ENCODE data around the gene CSPG4. TPM values are rescaled to one million over a fixed set of nuclear protein-coding genes. Genes with fewer than 3 reads are reported as not detected.

Gene CSPG4
- total and polyA plus RNA-seq, 2 donors (not counting 3 experiments of a cell fraction or from before 2014, with no cell fraction given) = not detected

GRCh38 chr15:75650908-75651809 is 61.5 kb downstream of the CSPG4 start:
- ChIA-PET POLR2A (no interaction called here), CTCF (interaction anchor here (0.7 to 1.5 kb wide), 8 partner anchors 10 to 87 kb away, joined by 3 to 6 read pairs (median 4); no protein-coding TSS in a partner anchor)
- no peaks in the 10 kb centered on the region for H3K9me3 ChIP-seq (replicated peaks; ENCODE audit: control insufficient read depth, insufficient read depth, low read length)
- H3K9me1 ChIP-seq (replicated peaks; ENCODE audit: control insufficient read depth, extremely low read depth, insufficient read depth, low read length) = no peaks in the 10 kb centered on the region
- no peak overlapping the region for H2AFZ ChIP-seq (ENCODE audit: low read depth, low read length)
- TF ChIP-seq MAX (IDR thresholded peaks at IDR 0.05; ENCODE audit: insufficient read depth, insufficient read length) = no peak
- peak; percentile 71 for TF ChIP-seq FOS (IDR thresholded peaks at IDR 0.05; ENCODE audit: borderline replicate concordance, insufficient read depth, low read length)
- TF ChIP-seq JUN (IDR thresholded peaks at IDR 0.05; ENCODE audit: borderline replicate concordance, insufficient read depth, insufficient read length, low read depth) = peak; percentile 40
- DNase-seq (ENCODE audit: low read depth, low spot score) = peak; percentile 63
- peaks cover 3% of the 10 kb centered on the region for H3K79me2 ChIP-seq (ENCODE audit: control insufficient read depth, insufficient read depth, low read length)
- no peaks in the 10 kb centered on the region for H4K20me1 ChIP-seq (replicated peaks; ENCODE audit: control insufficient read depth, extremely low read depth, insufficient read depth, low read length)
- no peak overlapping the region for H3K9ac ChIP-seq (replicated peaks; ENCODE audit: extremely low read depth, insufficient read depth, low read length)
- H3K4me1 ChIP-seq (ENCODE audit: control insufficient read depth, extremely low read depth, insufficient read depth, low read length) = peaks cover 29% of the 10 kb centered on the region
- dilution Hi-C loops (cut with MboI; ENCODE audit: extremely low pct_ligation_motif_present, low sequenced_read_pairs) (no loop called here), intact Hi-C loops (cut with micrococcal nuclease) (no loop called here)
- H3K27me3 ChIP-seq (ENCODE audit: control insufficient read depth in 2 of 2, insufficient read depth in 2 of 2, low read length in 2 of 2) = no peaks in the 10 kb centered on the region
- peaks cover 0 to 2% of the 10 kb centered on the region in 2 experiments for H3K36me3 ChIP-seq (ENCODE audit: control insufficient read depth in 2 of 2, extremely low read depth in 1 of 2, insufficient read depth in 2 of 2, low read length in 2 of 2)
- BruUV-seq (replicated peaks) = no TSS peak
- no peak overlapping the region for H3K4me2 ChIP-seq (ENCODE audit: insufficient read depth, low read length)
- H3K27ac ChIP-seq (ENCODE audit: insufficient read depth, low read depth, low read length) = no peak overlapping the region
- FAIRE-seq = peak; percentile 76
- no peak overlapping the region for H3K4me3 ChIP-seq (replicated peaks in 1 of 3; ENCODE audit: insufficient read depth in 1 of 3, low read depth in 1 of 3, low read length in 3 of 3)

- FAIRE-seq = no peak
- TF ChIP-seq EZH2 (IDR thresholded peaks at IDR 0.05; ENCODE audit: borderline replicate concordance, low read depth, low read length, severe bottlenecking) (no peak), JUN (IDR thresholded peaks at IDR 0.05; ENCODE audit: borderline replicate concordance, insufficient read depth, insufficient read length, low read depth) (no peak), FOS (IDR thresholded peaks at IDR 0.05; ENCODE audit: borderline replicate concordance, insufficient read depth, low read length) (no peak)
- H3K27ac ChIP-seq (ENCODE audit: insufficient read depth, low read depth, low read length) = no peak overlapping the region
Measured at GRCh38 chr15:75649848-75650247, 62.8 kb downstream of the CSPG4 start.

More at GRCh38 chr15:75649848-75650247, 62.8 kb downstream of the CSPG4 start:
- no peak overlapping the region for H3K9ac ChIP-seq (replicated peaks; ENCODE audit: extremely low read depth, insufficient read depth, low read length)
- intact Hi-C loops (cut with micrococcal nuclease) (no loop called here), dilution Hi-C loops (cut with MboI; ENCODE audit: extremely low pct_ligation_motif_present, low sequenced_read_pairs) (no loop called here)
- no peaks in the 10 kb centered on the region for H4K20me1 ChIP-seq (replicated peaks; ENCODE audit: control insufficient read depth, extremely low read depth, insufficient read depth, low read length)
- H3K9me3 ChIP-seq (replicated peaks; ENCODE audit: control insufficient read depth, insufficient read depth, low read length) = no peaks in the 10 kb centered on the region
- CTCF ChIA-PET = interaction anchor here (1.0 kb wide), 1 partner anchor 37 kb away, joined by 3 read pairs; no protein-coding TSS in a partner anchor
- no peak overlapping the region for H3K4me2 ChIP-seq (ENCODE audit: insufficient read depth, low read length)
- H3K27me3 ChIP-seq (ENCODE audit: control insufficient read depth in 2 of 2, insufficient read depth in 2 of 2, low read length in 2 of 2) = no peaks in the 10 kb centered on the region
- no peak overlapping the region for H2AFZ ChIP-seq (ENCODE audit: low read depth, low read length)
- no peak overlapping the region for H3K4me3 ChIP-seq (replicated peaks in 1 of 3; ENCODE audit: insufficient read depth in 1 of 3, low read depth in 1 of 3, low read length in 3 of 3)
- H3K36me3 ChIP-seq (ENCODE audit: control insufficient read depth in 2 of 2, extremely low read depth in 1 of 2, insufficient read depth in 2 of 2, low read length in 2 of 2) = peaks cover 0 to 2% of the 10 kb centered on the region in 2 experiments
- no peak for DNase-seq (ENCODE audit: low read depth, low spot score)
- no TSS peak for BruUV-seq (replicated peaks)
- no peaks in the 10 kb centered on the region for H3K9me1 ChIP-seq (replicated peaks; ENCODE audit: control insufficient read depth, extremely low read depth, insufficient read depth, low read length)
- peaks cover 3% of the 10 kb centered on the region for H3K79me2 ChIP-seq (ENCODE audit: control insufficient read depth, insufficient read depth, low read length)
- POLR2A ChIA-PET = no interaction called here
- peaks cover 29% of the 10 kb centered on the region for H3K4me1 ChIP-seq (ENCODE audit: control insufficient read depth, extremely low read depth, insufficient read depth, low read length)
